ENCODE results near the gene SBDS.
"Not testable (repeated sequence)": the region's sequence is repeated elsewhere in the genome, so short reads cannot be mapped to it uniquely, and the experiment has no call there.

Gene SBDS

GRCh38 chr7:66995050-66995776 lies at the start of gene SBDS:
Gene SBDS (minus strand): TSS chr7:66995586. CDS start chr7:66995417, 169 bp downstream.
- not testable (repeated sequence) for H3K9me3 ChIP-seq (ENCODE audit: low read length); H3K4me1 ChIP-seq (ENCODE audit: insufficient read depth, low read length); H3K27me3 ChIP-seq (ENCODE audit: control insufficient read depth in 1 of 2, insufficient read depth in 2 of 2, low read length in 2 of 2)
- Histone ChIP-seq H3K27ac (ENCODE audit: low read depth, low read length) (peak within 1 kb of the TSS; percentile 95), H3K4me3 (ENCODE audit: low read depth in 1 of 2, low read length in 2 of 2) (peak within 1 kb of the TSS; percentile 71 to 85), H3K9ac (ENCODE audit: low read length) (peak within 1 kb of the TSS; percentile 84), H3K36me3 (ENCODE audit: insufficient read depth, low read length) (peaks cover 13% of the 10 kb centered on the region)

- not testable (repeated sequence) for H3K4me1 ChIP-seq (ENCODE audit: insufficient read depth, low read length); H3K9ac ChIP-seq (ENCODE audit: low read length); H3K27me3 ChIP-seq (ENCODE audit: control insufficient read depth in 1 of 2, insufficient read depth in 2 of 2, low read length in 2 of 2); H3K27ac ChIP-seq (ENCODE audit: low read depth, low read length); H3K4me3 ChIP-seq (ENCODE audit: low read depth in 1 of 2, low read length in 2 of 2); H3K36me3 ChIP-seq (ENCODE audit: insufficient read depth, low read length); H3K9me3 ChIP-seq (ENCODE audit: low read length)
Measured at GRCh38 chr7:67043559-67043930, 48.2 kb upstream of the SBDS start.

- not testable (repeated sequence) for H3K27ac ChIP-seq (ENCODE audit: low read depth, low read length); H3K4me3 ChIP-seq (ENCODE audit: low read depth in 1 of 2, low read length in 2 of 2); H3K4me1 ChIP-seq (ENCODE audit: insufficient read depth, low read length); H3K36me3 ChIP-seq (ENCODE audit: insufficient read depth, low read length); H3K27me3 ChIP-seq (ENCODE audit: control insufficient read depth in 1 of 2, insufficient read depth in 2 of 2, low read length in 2 of 2); H3K9ac ChIP-seq (ENCODE audit: low read length); H3K9me3 ChIP-seq (ENCODE audit: low read length)
Measured at GRCh38 chr7:67042781-67043558, 47.6 kb upstream of the SBDS start.

- not testable (repeated sequence) for H3K9ac ChIP-seq (ENCODE audit: low read length); H3K9me3 ChIP-seq (ENCODE audit: low read length); H3K4me1 ChIP-seq (ENCODE audit: insufficient read depth, low read length); H3K27me3 ChIP-seq (ENCODE audit: control insufficient read depth in 1 of 2, insufficient read depth in 2 of 2, low read length in 2 of 2); H3K27ac ChIP-seq (ENCODE audit: low read depth, low read length); H3K36me3 ChIP-seq (ENCODE audit: insufficient read depth, low read length); H3K4me3 ChIP-seq (ENCODE audit: low read depth in 1 of 2, low read length in 2 of 2)
Measured at GRCh38 chr7:67040832-67041231, 45.4 kb upstream of the SBDS start.

GRCh38 chr7:67036432-67037395 lies 41.3 kb upstream of the SBDS start:
- not testable (repeated sequence) for H3K9ac ChIP-seq (ENCODE audit: low read length); H3K27me3 ChIP-seq (ENCODE audit: control insufficient read depth in 1 of 2, insufficient read depth in 2 of 2, low read length in 2 of 2); H3K4me1 ChIP-seq (ENCODE audit: insufficient read depth, low read length); H3K27ac ChIP-seq (ENCODE audit: low read depth, low read length); H3K4me3 ChIP-seq (ENCODE audit: low read depth in 1 of 2, low read length in 2 of 2); H3K36me3 ChIP-seq (ENCODE audit: insufficient read depth, low read length); H3K9me3 ChIP-seq (ENCODE audit: low read length)

GRCh38 chr7:67033251-67033650 lies 37.9 kb upstream of the SBDS start:
- Histone ChIP-seq H3K27me3 (ENCODE audit: control insufficient read depth in 1 of 2, insufficient read depth in 2 of 2, low read length in 2 of 2) (no peaks in the 10 kb centered on the region), H3K9me3 (ENCODE audit: low read length) (no peaks in the 10 kb centered on the region), H3K9ac (ENCODE audit: low read length) (no peak overlapping the region), H3K4me1 (ENCODE audit: insufficient read depth, low read length) (no peaks in the 10 kb centered on the region), H3K27ac (ENCODE audit: low read depth, low read length) (no peak overlapping the region), H3K4me3 (ENCODE audit: low read depth in 1 of 2, low read length in 2 of 2) (no peak overlapping the region), H3K36me3 (ENCODE audit: insufficient read depth, low read length) (peaks cover 4% of the 10 kb centered on the region)

GRCh38 chr7:67031685-67032084 lies 36.3 kb upstream of the SBDS start:
- not testable (repeated sequence) for H3K36me3 ChIP-seq (ENCODE audit: insufficient read depth, low read length); H3K9me3 ChIP-seq (ENCODE audit: low read length); H3K27me3 ChIP-seq (ENCODE audit: control insufficient read depth in 1 of 2, insufficient read depth in 2 of 2, low read length in 2 of 2); H3K27ac ChIP-seq (ENCODE audit: low read depth, low read length); H3K9ac ChIP-seq (ENCODE audit: low read length); H3K4me1 ChIP-seq (ENCODE audit: insufficient read depth, low read length); H3K4me3 ChIP-seq (ENCODE audit: low read depth in 1 of 2, low read length in 2 of 2)

GRCh38 chr7:67025459-67025858 lies 30.1 kb upstream of the SBDS start:
- H3K36me3 ChIP-seq (ENCODE audit: insufficient read depth, low read length) = peaks cover 15% of the 10 kb centered on the region
- H3K27me3 ChIP-seq (ENCODE audit: control insufficient read depth in 1 of 2, insufficient read depth in 2 of 2, low read length in 2 of 2); H3K4me3 ChIP-seq (ENCODE audit: low read depth in 1 of 2, low read length in 2 of 2); H3K27ac ChIP-seq (ENCODE audit: low read depth, low read length); H3K4me1 ChIP-seq (ENCODE audit: insufficient read depth, low read length); H3K9ac ChIP-seq (ENCODE audit: low read length); H3K9me3 ChIP-seq (ENCODE audit: low read length): not testable (repeated sequence)

GRCh38 chr7:67022511-67022910 lies 27.1 kb upstream of the SBDS start:
- Histone ChIP-seq H3K36me3 (ENCODE audit: insufficient read depth, low read length) (peaks cover 31% of the 10 kb centered on the region), H3K9me3 (ENCODE audit: low read length) (no peaks in the 10 kb centered on the region), H3K9ac (ENCODE audit: low read length) (no peak overlapping the region), H3K27ac (ENCODE audit: low read depth, low read length) (no peak overlapping the region), H3K4me1 (ENCODE audit: insufficient read depth, low read length) (no peaks in the 10 kb centered on the region), H3K4me3 (ENCODE audit: low read depth in 1 of 2, low read length in 2 of 2) (no peak overlapping the region), H3K27me3 (ENCODE audit: control insufficient read depth in 1 of 2, insufficient read depth in 2 of 2, low read length in 2 of 2) (no peaks in the 10 kb centered on the region)

GRCh38 chr7:67021260-67021659 lies 25.9 kb upstream of the SBDS start:
- H3K27me3 ChIP-seq (ENCODE audit: control insufficient read depth in 1 of 2, insufficient read depth in 2 of 2, low read length in 2 of 2) = no peaks in the 10 kb centered on the region
- no peak overlapping the region for H3K9ac ChIP-seq (ENCODE audit: low read length)
- H3K4me1 ChIP-seq (ENCODE audit: insufficient read depth, low read length) = no peaks in the 10 kb centered on the region
- H3K4me3 ChIP-seq (ENCODE audit: low read depth in 1 of 2, low read length in 2 of 2) = no peak overlapping the region
- no peak overlapping the region for H3K27ac ChIP-seq (ENCODE audit: low read depth, low read length)
- peaks cover 31% of the 10 kb centered on the region for H3K36me3 ChIP-seq (ENCODE audit: insufficient read depth, low read length)
- H3K9me3 ChIP-seq (ENCODE audit: low read length) = no peaks in the 10 kb centered on the region

- H3K4me3 ChIP-seq (ENCODE audit: low read depth in 1 of 2, low read length in 2 of 2) = no peak overlapping the region
- H3K27ac ChIP-seq (ENCODE audit: low read depth, low read length) = no peak overlapping the region
- H3K9me3 ChIP-seq (ENCODE audit: low read length) = no peaks in the 10 kb centered on the region
- peaks cover 31% of the 10 kb centered on the region for H3K36me3 ChIP-seq (ENCODE audit: insufficient read depth, low read length)
- no peak overlapping the region for H3K9ac ChIP-seq (ENCODE audit: low read length)
- H3K4me1 ChIP-seq (ENCODE audit: insufficient read depth, low read length) = no peaks in the 10 kb centered on the region
- H3K27me3 ChIP-seq (ENCODE audit: control insufficient read depth in 1 of 2, insufficient read depth in 2 of 2, low read length in 2 of 2) = no peaks in the 10 kb centered on the region
Measured at GRCh38 chr7:67019562-67020390, 24.4 kb upstream of the SBDS start.
